LNCaP clone FGC (cell line): ENCODE measurements around the gene CFD.

Source experiments
- DNase-seq: peaks from one replicate; pipeline ENCODE4 v3.0.0-alpha.2; 2011; ENCODE audit warnings: low read depth
- H3K4me3 ChIP-seq: 2 replicates; pipeline ENCODE4 v1.5.1; 2011; ENCODE audit warnings: mild to moderate bottlenecking, low read depth, low read length, control low read depth
- TF ChIP-seq, protein P1 (sequence below): IDR thresholded peaks from 2 replicates; pipeline ENCODE4 v1.5.1; 2012; ENCODE audit warnings: mild to moderate bottlenecking; ENCODE audit not compliant: control insufficient read depth, insufficient read depth; ENCODE audit errors: extremely low read depth

Gene CFD

DNA sequence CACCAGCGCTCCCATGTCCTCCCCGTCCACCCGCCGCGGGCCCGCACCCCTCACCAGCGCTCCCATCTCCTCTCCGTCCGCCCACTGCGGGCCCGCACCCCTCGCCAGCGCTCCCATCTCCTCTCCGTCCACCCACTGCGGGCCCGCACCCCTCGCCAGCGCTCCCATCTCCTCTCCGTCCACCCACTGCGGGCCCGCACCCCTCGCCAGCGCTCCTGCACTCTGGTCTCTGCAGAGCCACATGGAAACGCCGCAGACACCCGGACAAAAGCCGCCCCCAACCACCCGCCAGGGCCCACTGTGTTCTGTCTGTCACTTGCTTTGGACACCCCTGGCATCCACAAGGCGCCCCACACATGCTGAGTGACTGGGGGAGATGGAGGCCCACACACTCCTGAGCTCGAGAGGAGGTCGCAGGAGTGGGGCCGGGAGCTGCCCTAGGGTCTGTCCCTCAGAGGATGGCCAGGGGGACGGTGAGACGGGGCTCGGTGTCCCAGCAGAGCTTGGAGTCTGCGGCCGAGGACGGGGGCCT lies 7.4 kb downstream of the CFD start:
- no peak overlapping the region for H3K4me3 ChIP-seq
- TF ChIP-seq, protein P1, sequence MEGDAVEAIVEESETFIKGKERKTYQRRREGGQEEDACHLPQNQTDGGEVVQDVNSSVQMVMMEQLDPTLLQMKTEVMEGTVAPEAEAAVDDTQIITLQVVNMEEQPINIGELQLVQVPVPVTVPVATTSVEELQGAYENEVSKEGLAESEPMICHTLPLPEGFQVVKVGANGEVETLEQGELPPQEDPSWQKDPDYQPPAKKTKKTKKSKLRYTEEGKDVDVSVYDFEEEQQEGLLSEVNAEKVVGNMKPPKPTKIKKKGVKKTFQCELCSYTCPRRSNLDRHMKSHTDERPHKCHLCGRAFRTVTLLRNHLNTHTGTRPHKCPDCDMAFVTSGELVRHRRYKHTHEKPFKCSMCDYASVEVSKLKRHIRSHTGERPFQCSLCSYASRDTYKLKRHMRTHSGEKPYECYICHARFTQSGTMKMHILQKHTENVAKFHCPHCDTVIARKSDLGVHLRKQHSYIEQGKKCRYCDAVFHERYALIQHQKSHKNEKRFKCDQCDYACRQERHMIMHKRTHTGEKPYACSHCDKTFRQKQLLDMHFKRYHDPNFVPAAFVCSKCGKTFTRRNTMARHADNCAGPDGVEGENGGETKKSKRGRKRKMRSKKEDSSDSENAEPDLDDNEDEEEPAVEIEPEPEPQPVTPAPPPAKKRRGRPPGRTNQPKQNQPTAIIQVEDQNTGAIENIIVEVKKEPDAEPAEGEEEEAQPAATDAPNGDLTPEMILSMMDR: no peak
- no peak for DNase-seq

DNA sequence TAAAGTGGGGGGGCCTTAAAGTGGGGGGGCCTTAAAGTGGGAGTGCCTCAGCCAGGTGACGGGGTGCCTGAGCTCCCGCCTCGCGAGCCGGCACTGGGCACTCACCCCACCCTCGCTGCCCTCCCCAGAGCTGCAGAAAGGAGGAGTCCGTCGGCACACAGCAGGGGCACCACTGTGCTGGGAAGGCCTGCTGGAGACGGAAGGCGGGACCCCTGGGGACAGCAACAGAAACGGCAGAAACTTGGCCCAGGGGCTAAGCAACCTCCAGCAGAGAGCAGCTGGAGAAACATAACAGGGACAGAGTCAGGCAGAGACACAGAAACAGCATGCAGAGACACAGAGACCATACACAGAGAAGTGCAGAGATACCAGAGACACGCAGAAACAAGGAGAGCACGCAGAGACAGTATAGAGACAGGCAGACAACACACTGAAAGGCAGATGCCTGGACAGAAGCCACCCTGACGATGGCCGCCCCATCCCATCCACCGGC lies 7.9 kb downstream of the CFD start:
- TF ChIP-seq, protein P1: no peak
- DNase-seq: no peak
- H3K4me3 ChIP-seq: no peak overlapping the region

DNA sequence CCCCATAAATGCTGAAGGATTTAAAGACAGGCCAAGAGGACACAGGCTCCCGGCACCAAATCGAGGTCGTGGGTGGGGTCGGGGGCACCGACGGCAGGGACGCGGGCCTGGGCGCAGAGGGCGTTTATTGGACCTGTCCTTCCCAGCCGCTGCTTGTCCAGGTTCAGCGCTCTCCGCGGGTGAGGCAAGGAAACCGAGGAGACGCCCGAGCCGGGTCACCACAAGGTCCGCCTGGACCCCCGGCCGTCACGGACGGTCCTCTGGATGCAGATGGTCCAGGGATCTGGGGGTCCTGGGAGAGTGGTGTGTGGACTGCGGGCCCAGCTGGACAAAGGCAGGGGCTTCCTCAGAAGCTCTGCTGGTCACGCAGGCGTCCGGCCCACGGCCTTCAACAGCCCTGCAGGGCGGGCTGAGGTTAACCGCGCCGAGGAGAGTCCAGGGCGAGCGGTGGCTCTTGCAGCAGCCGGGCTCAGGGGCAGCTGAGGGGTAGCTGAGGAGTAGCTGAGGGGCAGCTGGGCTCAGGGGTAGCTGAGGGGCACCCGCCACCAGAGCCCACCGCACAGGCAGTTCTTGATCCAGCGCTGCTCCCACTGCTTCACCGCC lies 8.5 kb downstream of the CFD start:
- TF ChIP-seq, protein P1: no peak
- no peak overlapping the region for H3K4me3 ChIP-seq
- no peak for DNase-seq

DNA sequence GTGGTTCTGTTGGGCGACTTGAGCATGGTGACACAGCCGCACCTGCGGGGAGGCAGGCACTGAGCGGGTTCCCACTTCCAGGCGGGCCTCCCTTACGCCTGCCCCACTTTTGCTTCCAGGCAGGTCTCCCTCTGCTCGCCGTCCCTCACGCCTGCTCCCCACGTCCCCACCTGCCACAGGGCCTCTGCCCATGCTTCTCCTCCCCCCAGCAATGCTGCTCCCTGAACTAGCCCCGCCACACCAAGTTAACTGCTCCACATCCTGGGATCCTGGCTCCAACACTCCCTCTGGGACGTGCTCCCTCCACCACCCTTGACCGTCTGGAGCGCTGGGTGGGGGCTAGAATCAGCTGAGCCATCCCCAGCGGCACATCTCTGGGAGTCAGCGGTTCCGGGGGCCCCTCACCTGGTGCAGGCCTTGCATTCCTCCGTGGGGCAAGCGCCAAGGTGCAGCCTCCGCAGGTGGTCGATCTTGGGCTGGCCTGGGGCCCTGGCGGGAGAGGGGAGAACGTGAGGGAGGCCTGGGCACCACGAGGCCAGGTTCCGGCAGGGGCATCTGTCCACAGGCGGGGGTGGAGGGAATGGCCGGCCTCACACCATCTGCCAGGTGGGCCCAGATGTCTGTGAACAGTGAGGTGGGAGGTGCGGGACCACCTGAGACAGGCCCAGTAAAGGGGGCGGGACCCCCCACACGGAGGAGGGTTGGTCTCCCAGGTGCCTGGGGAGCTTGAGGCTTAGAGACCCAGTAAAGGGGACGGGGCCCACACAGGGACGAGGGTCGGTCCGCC lies 9.2 kb downstream of the CFD start:
- TF ChIP-seq, protein P1: no peak
- no peak for DNase-seq

DNA sequence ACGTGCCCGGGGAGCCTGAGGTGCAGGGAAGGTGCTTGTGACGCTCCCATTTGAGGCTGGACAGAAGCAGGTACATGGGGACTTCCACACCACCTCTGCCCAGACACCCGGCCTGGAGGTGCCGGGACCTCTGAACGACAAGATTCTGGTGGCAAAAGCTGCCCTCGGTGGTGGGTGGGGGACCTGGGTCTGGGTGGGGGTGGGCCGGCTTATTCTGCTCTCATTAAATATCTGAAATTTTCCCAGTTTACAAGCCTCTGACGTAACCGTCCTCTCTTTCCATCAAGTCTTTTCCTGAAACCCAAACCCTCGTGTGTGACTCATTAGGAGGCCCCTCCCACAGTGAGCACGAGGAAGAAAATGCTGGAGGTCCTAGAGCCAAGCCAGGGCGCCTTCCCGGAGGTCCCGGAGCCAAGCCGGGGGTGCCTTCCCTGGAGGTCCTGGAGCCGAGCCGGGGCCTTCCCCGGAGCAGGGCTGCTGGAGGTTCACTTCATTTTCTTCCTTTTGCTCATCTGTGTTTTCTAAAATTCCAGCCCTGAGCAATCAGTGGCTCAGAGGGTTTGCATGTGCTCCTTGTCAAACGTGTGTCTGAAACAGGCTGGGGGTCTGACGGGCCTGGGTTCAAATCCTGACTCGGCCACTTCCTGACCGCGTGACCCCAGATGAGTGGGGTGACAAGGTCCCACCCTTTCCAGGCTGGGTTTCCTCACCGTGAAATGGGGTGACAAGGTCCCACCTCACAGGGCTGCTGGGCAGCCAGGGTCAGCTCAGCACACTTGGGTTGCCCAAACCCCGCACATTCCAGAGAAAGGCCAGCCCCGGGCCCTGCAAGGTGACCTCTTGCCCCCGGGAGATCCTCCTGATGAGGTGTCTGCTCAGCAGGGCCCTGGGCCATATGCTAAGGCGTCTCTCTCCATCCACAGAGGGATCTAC lies 10.0 kb downstream of the CFD start:
- TF ChIP-seq, protein P1: no peak
- no peak overlapping the region for H3K4me3 ChIP-seq
- no peak for DNase-seq

More for the DNA sequence above, 9.2 kb downstream of the CFD start:
- H3K4me3 ChIP-seq: no peak overlapping the region

DNA sequence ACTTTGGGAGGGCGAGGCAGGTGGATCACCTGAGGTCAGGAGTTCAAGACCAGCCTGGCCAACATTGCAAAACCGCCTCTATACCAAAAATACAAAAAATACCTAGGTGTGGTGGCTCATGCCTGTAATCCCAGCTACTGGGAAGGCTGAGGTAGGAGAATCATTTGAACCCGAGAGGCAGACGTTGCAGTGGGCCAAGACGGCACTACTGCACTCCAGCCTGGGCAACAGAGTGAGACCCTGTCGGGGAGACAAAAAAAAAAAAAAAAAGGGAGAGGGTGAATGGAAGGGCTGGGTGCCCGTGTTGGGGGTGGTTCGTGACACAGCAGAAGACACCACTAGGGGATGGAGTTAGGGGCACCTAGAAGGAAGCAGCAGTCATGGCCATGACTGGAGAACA lies 10.8 kb downstream of the CFD start:
- no peak for DNase-seq
- TF ChIP-seq, protein P1: no peak
- H3K4me3 ChIP-seq: no peak overlapping the region
